SJSA1 (cell line): ENCODE results near the gene GAS7. TPM values are rescaled to one million over a fixed set of nuclear protein-coding genes. Genes with fewer than 3 reads are reported as not detected.

Experiments
- DNase-seq, 2 experiments: peaks; one replicate each; pipeline ENCODE4 v3.0.0-alpha.2; 2015 to 2020; ENCODE audit warnings: low spot score in 2 of 2, low read depth in 1 of 2
- H3K27ac ChIP-seq: fragments of 250-450 bp; sonication (Bioruptor Pico); 2 replicates; pipeline ENCODE4 v1.5.1; 2020; ENCODE audit warnings: mild to moderate bottlenecking, moderate library complexity
- H3K27me3 ChIP-seq: fragments of 250-450 bp; sonication (Bioruptor Pico); replicated peaks from 2 replicates; pipeline ENCODE4 v1.5.1; 2020; ENCODE audit warnings: mild to moderate bottlenecking, moderate library complexity
- H3K36me3 ChIP-seq: fragments of 250-450 bp; sonication (Bioruptor Pico); 2 replicates; pipeline ENCODE4 v1.5.1; 2020; ENCODE audit warnings: mild to moderate bottlenecking
- H3K4me1 ChIP-seq: fragments of 250-450 bp; sonication (Bioruptor Pico); replicated peaks from 2 replicates; pipeline ENCODE4 v1.6.1; 2021; ENCODE audit warnings: mild to moderate bottlenecking
- H3K4me3 ChIP-seq: fragments of 250-450 bp; sonication (Bioruptor Pico); 2 replicates; pipeline ENCODE4 v1.5.1; 2020; ENCODE audit warnings: mild to moderate bottlenecking
- H3K9me3 ChIP-seq: fragments of 250-450 bp; sonication (Bioruptor Pico); replicated peaks from 2 replicates; pipeline ENCODE4 v1.5.1; 2020; ENCODE audit warnings: mild to moderate bottlenecking
- total RNA-seq: library from RNA; depleted of rRNA; stranded (reverse); fragments of >200 nt; shearing (Covaris generic); gene quantifications from 2 replicates; pipeline ENCODE4 v1.2.3, GENCODE V29; 2014; rRNA removed

GAS7 gene
- total RNA-seq, 1 experiment from 2014 or later, result 2.6 TPM

GRCh38 chr17:9860851-9861250, 337.6 kb downstream of the GAS7 start:
- Histone ChIP-seq H3K4me1 (no peaks in the 10 kb centered on the region), H3K9me3 (peaks cover 2% of the 10 kb centered on the region; the same call in 1 of the 2 replicates), H3K27me3 (no peaks in the 10 kb centered on the region), H3K36me3 (no peaks in the 10 kb centered on the region), H3K4me3 (no peak overlapping the region), H3K27ac (no peak overlapping the region)
- DNase-seq, result no peak

Other genes starting within 250 kb of the GAS7 start
- gene MYH13, start 174.4 kb upstream of the GAS7 start, total RNA-seq, result not detected in 2 replicates
- 0.03 TPM in 1 of 2 replicates, not detected in the other for gene MYH8, start 223.3 kb upstream of the GAS7 start, total RNA-seq